OCI-LY1 (cell line): Measurements from ENCODE around the gene CD200.

Experiments
- H2AFZ ChIP-seq: fragments of 200-600 bp; sonication (generic), shearing (Covaris generic); 2 replicates; pipeline ENCODE4 v1.6.0; 2014; ENCODE audit warnings: antibody characterized with exemption, mild to moderate bottlenecking, low read length
- H3F3A ChIP-seq: fragments of 200-600 bp; sonication (generic), shearing (Covaris generic); 2 replicates; pipeline ENCODE4 v1.6.0; 2014; ENCODE audit warnings: mild to moderate bottlenecking, antibody characterized with exemption, low read length, moderate library complexity; ENCODE audit not compliant: insufficient read depth
- H3K27ac ChIP-seq: fragments of 200-600 bp; sonication (generic); 2 replicates; pipeline ENCODE4 v1.5.1; 2014; ENCODE audit warnings: low read length, mixed run types, mild to moderate bottlenecking, low read depth; ENCODE audit not compliant: poor library complexity, severe bottlenecking
- H3K27me3 ChIP-seq: fragments of 200-600 bp; sonication (generic); 2 replicates; pipeline ENCODE4 v1.6.0; 2014; ENCODE audit warnings: antibody characterized with exemption, mild to moderate bottlenecking, low read length, moderate library complexity; ENCODE audit not compliant: insufficient read depth
- H3K36me3 ChIP-seq: fragments of 200-600 bp; sonication (generic); 2 replicates; pipeline ENCODE4 v1.6.1; 2014; ENCODE audit warnings: mild to moderate bottlenecking, antibody characterized with exemption, low read length, moderate library complexity, mixed read lengths; ENCODE audit not compliant: insufficient read depth
- H3K4me1 ChIP-seq: fragments of 200-600 bp; sonication (generic); 2 replicates; pipeline ENCODE4 v1.5.1; 2014; ENCODE audit warnings: mild to moderate bottlenecking, low read length, moderate library complexity; ENCODE audit not compliant: insufficient read depth, severe bottlenecking
- H3K4me2 ChIP-seq: fragments of 200-600 bp; sonication (generic), shearing (Covaris generic); 2 replicates; pipeline ENCODE4 v1.6.1; 2014; ENCODE audit warnings: low read length
- H3K4me3 ChIP-seq: fragments of 200-600 bp; sonication (generic); 2 replicates; pipeline ENCODE4 v1.5.1; 2014; ENCODE audit warnings: low read length, low read depth, mild to moderate bottlenecking, mixed read lengths; ENCODE audit not compliant: poor library complexity, severe bottlenecking
- H3K79me2 ChIP-seq: fragments of 200-600 bp; shearing (Covaris generic); 2 replicates; pipeline ENCODE4 v1.6.1; 2016; ENCODE audit warnings: mixed run types, low read length, mixed read lengths; ENCODE audit not compliant: insufficient read depth
- H3K9ac ChIP-seq: fragments of 200-600 bp; sonication (generic), shearing (Covaris generic); 2 replicates; pipeline ENCODE4 v1.6.1; 2014; ENCODE audit warnings: mild to moderate bottlenecking, low read length, mixed read lengths
- H3K9me2 ChIP-seq: fragments of 200-600 bp; sonication (generic), shearing (Covaris generic); 2 replicates; pipeline ENCODE4 v1.6.1; 2014; ENCODE audit warnings: low read depth, mild to moderate bottlenecking, low read length, mixed read lengths
- H3K9me3 ChIP-seq: fragments of 200-600 bp; shearing (Covaris generic); 2 replicates; pipeline ENCODE4 v1.6.1; 2014; ENCODE audit warnings: low read length, mixed read lengths
- H4K20me1 ChIP-seq: fragments of 200-600 bp; sonication (generic), shearing (Covaris generic); 2 replicates; pipeline ENCODE4 v1.6.0; 2016; ENCODE audit warnings: mild to moderate bottlenecking, low read length; ENCODE audit not compliant: insufficient read depth
- EZH2 ChIP-seq: fragments of 200-600 bp; sonication (generic), shearing (Covaris generic); IDR thresholded peaks from 2 replicates; pipeline ENCODE4 v1.8.0; 2017; ENCODE audit warnings: borderline replicate concordance, mixed run types, mild to moderate bottlenecking, antibody characterized with exemption, low read length, moderate library complexity, mixed read lengths
- TF ChIP-seq, protein P1 (sequence below): fragments of 200-600 bp; sonication (generic), shearing (Covaris generic); IDR thresholded peaks from 2 replicates; pipeline ENCODE4 v1.5.1; 2017; ENCODE audit warnings: mild to moderate bottlenecking, antibody characterized with exemption, low read length, moderate library complexity, mixed read lengths

The CD200 gene

DNA sequence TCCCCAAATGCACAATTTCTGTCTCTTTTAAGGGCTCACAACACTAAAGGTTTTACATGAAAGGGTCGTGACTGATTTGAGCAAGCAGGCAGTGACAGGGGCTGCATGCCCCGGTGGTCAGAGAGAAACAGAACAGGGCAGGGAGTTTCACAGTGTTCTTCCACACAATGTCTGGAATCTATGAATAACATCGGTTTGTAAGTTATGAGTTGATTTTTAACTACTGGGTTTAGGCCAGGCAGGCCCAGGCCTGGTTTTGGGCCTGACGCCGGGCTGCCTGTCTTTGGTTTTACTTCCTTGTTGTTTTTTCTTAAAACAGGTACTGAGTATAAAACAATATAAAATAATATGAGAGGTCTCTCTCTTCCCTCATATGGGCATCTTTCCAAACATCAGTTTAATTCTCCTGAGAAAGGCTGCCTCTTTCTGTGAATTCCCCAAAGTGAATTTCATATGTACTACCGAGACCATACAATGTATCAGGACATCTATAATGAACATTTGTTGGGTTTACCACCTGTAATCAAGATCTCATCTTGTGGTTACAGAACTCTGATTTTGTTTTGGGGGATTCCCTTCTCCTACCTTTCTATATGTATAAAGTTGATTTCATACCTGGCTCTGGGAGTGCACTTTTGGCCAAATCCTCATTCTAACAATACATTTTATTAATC is 74.4 kb downstream of the CD200 start:
- Histone ChIP-seq H3K9ac (peak overlapping the region; percentile 35; the same call in 1 of the 2 replicates), H3K27me3 (no peaks in the 10 kb centered on the region), H3K4me1 (peaks cover 11% of the 10 kb centered on the region), H3F3A (no peaks in the 10 kb centered on the region; the same call in 1 of the 2 replicates), H3K4me2 (peak overlapping the region; percentile 23; the same call in 1 of the 2 replicates), H3K36me3 (no peaks in the 10 kb centered on the region), H3K9me3 (no peaks in the 10 kb centered on the region), H3K4me3 (no peak overlapping the region), H4K20me1 (no peaks in the 10 kb centered on the region), H3K79me2 (no peaks in the 10 kb centered on the region), H2AFZ (peak overlapping the region; percentile 19), H3K27ac (no peak overlapping the region), H3K9me2 (no peaks in the 10 kb centered on the region)
- TF ChIP-seq, protein P1, sequence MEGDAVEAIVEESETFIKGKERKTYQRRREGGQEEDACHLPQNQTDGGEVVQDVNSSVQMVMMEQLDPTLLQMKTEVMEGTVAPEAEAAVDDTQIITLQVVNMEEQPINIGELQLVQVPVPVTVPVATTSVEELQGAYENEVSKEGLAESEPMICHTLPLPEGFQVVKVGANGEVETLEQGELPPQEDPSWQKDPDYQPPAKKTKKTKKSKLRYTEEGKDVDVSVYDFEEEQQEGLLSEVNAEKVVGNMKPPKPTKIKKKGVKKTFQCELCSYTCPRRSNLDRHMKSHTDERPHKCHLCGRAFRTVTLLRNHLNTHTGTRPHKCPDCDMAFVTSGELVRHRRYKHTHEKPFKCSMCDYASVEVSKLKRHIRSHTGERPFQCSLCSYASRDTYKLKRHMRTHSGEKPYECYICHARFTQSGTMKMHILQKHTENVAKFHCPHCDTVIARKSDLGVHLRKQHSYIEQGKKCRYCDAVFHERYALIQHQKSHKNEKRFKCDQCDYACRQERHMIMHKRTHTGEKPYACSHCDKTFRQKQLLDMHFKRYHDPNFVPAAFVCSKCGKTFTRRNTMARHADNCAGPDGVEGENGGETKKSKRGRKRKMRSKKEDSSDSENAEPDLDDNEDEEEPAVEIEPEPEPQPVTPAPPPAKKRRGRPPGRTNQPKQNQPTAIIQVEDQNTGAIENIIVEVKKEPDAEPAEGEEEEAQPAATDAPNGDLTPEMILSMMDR = no peak
- TF ChIP-seq EZH2 = no peak

DNA sequence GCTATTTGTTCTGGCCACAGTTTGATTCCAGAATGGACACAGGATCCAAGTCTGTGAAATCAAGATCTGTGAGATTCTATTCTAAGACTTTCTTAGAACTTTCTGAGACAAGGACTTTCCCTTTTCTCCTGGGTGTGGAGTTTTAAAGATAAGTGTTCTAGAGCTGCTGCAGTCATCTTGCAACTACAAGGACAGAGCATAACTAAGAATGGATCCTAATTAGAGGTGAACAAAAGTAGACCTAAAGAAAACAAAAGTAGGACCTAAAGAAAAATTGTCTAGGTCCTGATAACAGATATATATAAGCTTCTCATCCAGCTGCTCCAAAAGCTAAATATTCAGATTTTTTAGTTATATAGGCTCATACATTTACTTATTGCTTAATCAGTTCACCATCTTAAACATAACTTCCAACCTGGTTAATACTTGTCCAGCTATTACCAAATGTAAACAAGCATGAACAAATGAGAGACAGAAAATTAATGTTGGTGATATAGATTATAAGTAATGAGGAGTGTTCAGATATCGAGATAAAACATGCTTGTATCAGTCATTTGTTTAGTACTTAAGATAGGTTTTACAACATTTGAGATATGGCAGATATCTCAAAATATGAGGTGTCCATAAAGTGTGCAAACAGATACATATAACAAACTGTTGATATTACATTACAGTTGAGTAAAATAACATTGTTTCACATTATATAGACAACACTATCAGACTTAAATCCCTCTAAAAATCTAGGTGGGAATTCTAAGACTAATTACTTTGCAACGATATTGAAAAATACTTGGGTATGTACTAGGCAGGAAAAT is 75.1 kb downstream of the CD200 start:
- Histone ChIP-seq H3K4me3 (no peak overlapping the region), H3K36me3 (no peaks in the 10 kb centered on the region), H3K27me3 (no peaks in the 10 kb centered on the region), H3K27ac (no peak overlapping the region), H3K9ac (no peak overlapping the region), H3K4me2 (no peak overlapping the region), H3F3A (no peaks in the 10 kb centered on the region; the same call in 1 of the 2 replicates), H3K4me1 (peaks cover 11% of the 10 kb centered on the region), H4K20me1 (no peaks in the 10 kb centered on the region), H3K9me3 (no peaks in the 10 kb centered on the region), H2AFZ (peak overlapping the region; percentile 19), H3K9me2 (no peaks in the 10 kb centered on the region), H3K79me2 (no peaks in the 10 kb centered on the region)
- TF ChIP-seq, protein P1 = no peak
- TF ChIP-seq EZH2 = no peak

DNA sequence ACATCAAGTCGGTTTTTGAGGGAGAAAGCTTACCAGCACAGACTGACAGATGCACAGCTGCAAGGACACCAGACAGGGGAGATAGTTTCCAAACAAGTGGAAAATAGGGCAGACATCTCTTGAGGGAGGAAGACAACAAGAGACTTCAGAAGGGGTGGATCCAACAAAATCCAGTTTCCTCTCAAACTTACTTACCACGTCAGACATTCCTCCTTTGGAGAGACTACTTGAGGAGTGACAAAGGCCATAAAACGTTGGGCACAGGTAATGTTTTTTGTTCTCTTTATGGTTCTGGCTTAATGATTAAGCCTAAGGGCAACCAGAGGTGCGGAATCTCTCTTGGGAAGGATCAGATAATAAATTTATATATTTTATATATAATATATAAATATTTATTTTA is 76.1 kb downstream of the CD200 start:
- H4K20me1 ChIP-seq = no peaks in the 10 kb centered on the region
- H3K9me3 ChIP-seq = no peaks in the 10 kb centered on the region
- no peaks in the 10 kb centered on the region; the same call in 1 of the 2 replicates for H3F3A ChIP-seq
- H3K79me2 ChIP-seq = no peaks in the 10 kb centered on the region
- no peak overlapping the region for H2AFZ ChIP-seq
- H3K4me2 ChIP-seq = no peak overlapping the region
- H3K27me3 ChIP-seq = no peaks in the 10 kb centered on the region
- H3K4me1 ChIP-seq = peaks cover 11% of the 10 kb centered on the region
- no peak overlapping the region for H3K27ac ChIP-seq
- no peaks in the 10 kb centered on the region for H3K9me2 ChIP-seq
- TF ChIP-seq, protein P1 = no peak
- no peak for TF ChIP-seq EZH2
- no peak overlapping the region for H3K4me3 ChIP-seq
- H3K9ac ChIP-seq = no peak overlapping the region
- no peaks in the 10 kb centered on the region for H3K36me3 ChIP-seq
